Right renal pelvis (tissue), 4 donors: ENCODE results near the gene SERTAD3. TPM values are rescaled to one million over a fixed set of nuclear protein-coding genes. Genes with fewer than 3 reads are reported as not detected.
A peak's percentile ranks its signal among the peaks of the same experiment; 100 is the strongest.
"Not testable (repeated sequence)": the region's sequence is repeated elsewhere in the genome, so short reads cannot be mapped to it uniquely, and the experiment has no call there.

Experiments used
- DNase-seq, 4 donors: peaks; one replicate each; pipeline ENCODE4 v3.0.0-alpha.2; 2013; ENCODE audit warnings: low read depth in 4 of 4, low spot score in 3 of 4, missing footprints in 1 of 4
- polyA plus RNA-seq, 4 donors: library from polyadenylated mRNA; unstranded; fragments of 120-200 nt; gene quantifications; one replicate each; pipeline ENCODE4 v1.2.1, GENCODE V29; 2013; ENCODE audit not compliant: insufficient read length in 4 of 4

The SERTAD3 gene
- polyA plus RNA-seq, 4 donors = 35.5 to 41.4 (median 39.3) TPM

- no peak for DNase-seq
Observed at GRCh38 chr19:40458597-40458974, 14.5 kb upstream of the SERTAD3 start.

- DNase-seq = no peak
Observed at GRCh38 chr19:40457953-40458596, 13.9 kb upstream of the SERTAD3 start.

GRCh38 chr19:40457048-40457447 lies 12.9 kb upstream of the SERTAD3 start:
- no peak for DNase-seq

GRCh38 chr19:40453943-40454342 lies 9.8 kb upstream of the SERTAD3 start:
- DNase-seq = not testable (repeated sequence)

GRCh38 chr19:40453151-40453735 lies 9.1 kb upstream of the SERTAD3 start:
- no peak for DNase-seq

- no peak for DNase-seq
Observed at GRCh38 chr19:40452016-40452415, 7.9 kb upstream of the SERTAD3 start.

- DNase-seq = no peak
Observed at GRCh38 chr19:40450664-40451063, 6.5 kb upstream of the SERTAD3 start.

GRCh38 chr19:40449506-40449905 lies 5.4 kb upstream of the SERTAD3 start:
- DNase-seq = no peak

- DNase-seq = no peak
Observed at GRCh38 chr19:40446263-40446784, 2.2 kb upstream of the SERTAD3 start.

GRCh38 chr19:40445780-40446262 lies 1.7 kb upstream of the SERTAD3 start:
- DNase-seq = peak in 1 of 4 donors; percentile 58

GRCh38 chr19:40444825-40445312 lies 734 bp upstream of the SERTAD3 start:
- DNase-seq = no peak

GRCh38 chr19:40443131-40443999 lies 770 bp downstream of the SERTAD3 start:
- peak; percentile 97 to 100 (median 100) for DNase-seq

GRCh38 chr19:40442328-40443130 lies 1.6 kb downstream of the SERTAD3 start:
- DNase-seq = no peak

GRCh38 chr19:40441719-40442253 lies 2.3 kb downstream of the SERTAD3 start:
- no peak for DNase-seq

GRCh38 chr19:40438284-40438683 lies 5.9 kb downstream of the SERTAD3 start:
- DNase-seq = no peak

GRCh38 chr19:40433391-40434216 lies 10.5 kb downstream of the SERTAD3 start:
- DNase-seq = peak; percentile 75 to 89 (median 87)

- not testable (repeated sequence) for DNase-seq
Observed at GRCh38 chr19:40432760-40433159, 11.4 kb downstream of the SERTAD3 start.

- DNase-seq = no peak
Observed at GRCh38 chr19:40431698-40432097, 12.4 kb downstream of the SERTAD3 start.

GRCh38 chr19:40430242-40430641 lies 13.9 kb downstream of the SERTAD3 start:
- DNase-seq = not testable (repeated sequence)
